K562 (cell line): ENCODE data around the gene SP6. TPM values are rescaled to one million over a fixed set of nuclear protein-coding genes. Genes with fewer than 3 reads are reported as not detected.

Source experiments
- ESRRB ChIP-seq: fragments of 250-450 bp; sonication (Bioruptor Pico); IDR thresholded peaks from 2 replicates; pipeline ENCODE4 v1.5.0; 2020; ENCODE audit warnings: mild to moderate bottlenecking, moderate library complexity, borderline replicate concordance
- MCM3 ChIP-seq: fragments of 450-650 bp; IDR thresholded peaks from 2 replicates; pipeline ENCODE4 v1.6.1; 2016
- MLX ChIP-seq, 2 experiments: fragments of 450-650 bp in 1 of 2; sonication (generic) in 1 of 2; formaldehyde crosslinking; conservative IDR thresholded peaks; 2 replicates each; pipeline versions ENCODE4 v1.4.0 to v1.8.1; 2020 to 2022; ENCODE audit warnings: mild to moderate bottlenecking in 1 of 2, missing genetic modification reagents in 1 of 2
- NONO ChIP-seq, 2 experiments: fragments of 200-400 bp in 1 of 2; fragments of 450-650 bp in 1 of 2; formaldehyde crosslinking in 1 of 2; IDR thresholded peaks; 2 replicates each; pipeline ENCODE4 v1.6.1; 2017; ENCODE audit warnings: low read depth in 2 of 2, mild to moderate bottlenecking in 2 of 2, moderate library complexity in 2 of 2, low read length in 1 of 2
- POLR2A ChIP-seq: fragments of 450-650 bp; conservative IDR thresholded peaks from 2 replicates; pipeline ENCODE4 v1.6.1; 2016
- RERE ChIP-seq: sonication (generic); formaldehyde crosslinking; IDR thresholded peaks from 2 replicates; pipeline ENCODE4 v1.8.0; 2023; ENCODE audit warnings: missing genetic modification reagents, mild to moderate bottlenecking, borderline replicate concordance
- TBL1XR1 ChIP-seq, 2 experiments: IDR thresholded peaks; 2 replicates each; pipeline ENCODE4 v1.6.1; 2012; ENCODE audit warnings: improper control_type of control experiment in 2 of 2, low read length in 2 of 2, mild to moderate bottlenecking in 1 of 2
- ZBTB34 ChIP-seq: fragments of 250-450 bp; sonication (Bioruptor Pico); IDR thresholded peaks from 2 replicates; pipeline ENCODE4 v1.8.0; 2021; ENCODE audit warnings: mild to moderate bottlenecking, moderate library complexity
- ZC3H11A ChIP-seq: IDR thresholded peaks from 2 replicates; pipeline ENCODE4 v1.6.1; 2012; ENCODE audit warnings: low read depth, low read length, improper control_type of control experiment
- ZNF232 ChIP-seq: sonication (generic); formaldehyde crosslinking; IDR thresholded peaks from 2 replicates; pipeline ENCODE4 v1.8.0; 2022; ENCODE audit warnings: mild to moderate bottlenecking, missing genetic modification reagents
- polyA plus RNA-seq, 8 experiments: library from polyadenylated mRNA; depleted of rRNA in 4 of 8; stranded (reverse) in 5 of 8; unstranded in 3 of 8; fragments of >200 nt; fragmentation: Nextera tagmentation in 2 of 8; fragmentation: Illumina TruSeq in 1 of 8; extraction: Ambion mirVana in 2 of 8; extraction: Trizol in 1 of 8; gene quantifications; 2 replicates each; pipeline versions ENCODE4 v1.2.1 to v1.2.3, GENCODE V29; 2011 to 2014; ENCODE audit warnings: inconsistent platforms in 1 of 8, missing spikeins in 1 of 8
- total RNA-seq, 7 experiments: library from RNA; depleted of rRNA in 6 of 7; stranded (reverse); fragments of >200 nt in 6 of 7; fragmentation: Illumina TruSeq in 2 of 7; extraction: Trizol in 2 of 7; gene quantifications; 2 replicates each; pipeline versions ENCODE4 v1.2.1 to v1.2.3, GENCODE V29; 2011 to 2021; ENCODE audit warnings: low replicate concordance in 1 of 7

The SP6 gene
- total and polyA plus RNA-seq, 9 of the 15 experiments (the other 6 are each of a cell fraction or from before 2014, with no cell fraction given), result 0.11 to 7.9 (median 2.2) TPM

DNA sequence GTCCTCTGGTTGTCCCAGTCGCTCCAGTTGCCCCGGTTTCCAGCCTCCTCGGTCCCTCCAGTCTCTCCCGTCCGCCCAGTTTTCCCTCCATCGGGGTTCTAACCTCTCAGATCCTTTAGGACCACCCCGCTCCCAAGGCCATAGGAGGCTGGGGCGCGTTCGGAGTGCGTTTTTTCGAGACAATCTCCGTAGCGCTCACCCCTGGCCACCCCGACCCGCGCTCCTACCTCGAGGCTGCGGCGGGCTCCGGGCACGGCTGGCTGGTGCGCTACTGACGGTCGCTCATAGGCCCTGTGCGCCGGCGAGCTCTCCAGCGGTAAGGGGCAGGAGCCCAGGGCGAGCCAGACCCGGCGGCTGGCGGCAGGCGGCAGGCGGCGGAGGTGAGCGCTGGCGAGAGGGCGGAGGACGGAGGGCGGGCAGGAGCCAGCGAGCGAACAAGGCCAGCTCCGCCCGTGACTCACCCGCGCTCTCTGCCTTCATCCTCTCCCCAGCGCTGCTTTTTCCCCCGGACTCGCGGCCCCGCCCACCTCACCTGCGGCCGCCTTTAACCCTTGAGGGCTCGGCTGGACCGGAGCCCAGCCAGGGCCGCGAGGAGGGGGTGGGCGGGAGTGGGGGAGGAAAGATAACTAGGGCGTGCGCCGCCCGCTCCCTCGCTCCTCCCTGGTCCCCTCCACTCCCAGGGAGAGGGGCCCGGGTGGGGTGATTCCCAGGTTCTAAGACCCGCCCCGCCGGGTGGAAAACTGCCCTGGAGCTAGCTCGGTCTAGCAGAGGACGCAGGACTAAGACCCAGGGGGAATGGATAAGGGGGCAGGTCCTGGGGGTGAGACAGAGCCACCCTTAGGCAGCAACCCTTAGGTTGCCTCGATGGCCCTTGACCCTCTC, at the start of gene SP6 (continued):
- TF ChIP-seq ESRRB (no peak), MCM3 (no peak), RERE (CRISPR knock-in tag) (no peak), ZNF232 (CRISPR knock-in tag) (no peak; the same call in 1 of the 2 replicates), NONO (IDR thresholded peaks at IDR 0.05; ENCODE audit: low read depth in 2 of 2, low read length in 1 of 2) (peak; percentile 74 to 96; a peak in 3 of 4 replicates), ZC3H11A (no peak), POLR2A (peak; percentile 60), MLX (CRISPR knock-in tag; conservative IDR thresholded peaks at IDR 0.05) (no peak), TBL1XR1 (IDR thresholded peaks at IDR 0.05; ENCODE audit: low read length in 2 of 2) (peak in 1 of 2 experiments; percentile 38; a peak in 1 of 4 replicates), ZBTB34 (CRISPR knock-in tag) (no peak)
